ENCODE measurements around the gene ITGA5. TPM values are rescaled to one million over a fixed set of nuclear protein-coding genes. Genes with fewer than 3 reads are reported as not detected.

Gene ITGA5
- total RNA-seq, 1 experiment from 2014 or later = 12.2 TPM

- H3K23me2 ChIP-seq (ENCODE audit: insufficient read length, low read depth, low read length, poor library complexity, severe bottlenecking) = no peaks in the 10 kb centered on the region
- H3K4me1 ChIP-seq (ENCODE audit: insufficient read depth, low read length) = no peaks in the 10 kb centered on the region
- no peak overlapping the region for H2BK20ac ChIP-seq (ENCODE audit: low read depth, low read length, poor library complexity, severe bottlenecking)
- Mint-ChIP-seq H3K4me3 (no peak overlapping the region), H3K27ac (no peak overlapping the region), H3K9me3 (no peaks in the 10 kb centered on the region), H3K36me3 (ENCODE audit: insufficient read depth in 1 of 3, low read depth in 3 of 3) (peaks cover 0 to 9% (median 6%) of the 10 kb centered on the region in 3 experiments; a peak in 3 of 7 replicates), H3K27me3 (ENCODE audit: low read depth) (peaks cover under 1% of the 10 kb centered on the region; the same call in 1 of the 2 replicates), H3K4me1 (peaks cover 11 to 12% of the 10 kb centered on the region in 2 experiments)
- H2BK5ac ChIP-seq (ENCODE audit: insufficient read length, low read length) = no peak overlapping the region
- H2AFZ ChIP-seq (ENCODE audit: low read length) = no peak overlapping the region
- H3K27ac ChIP-seq (ENCODE audit: insufficient read length, low read depth, low read length) = no peak overlapping the region
- no CpG with 5 or more reads among the region's 8 CpGs for WGBS (ENCODE audit: extremely low coverage, insufficient read length, low lambda C conversion rate)
- H3K14ac ChIP-seq (ENCODE audit: insufficient read depth, low read length) = no peak overlapping the region
- H3K79me1 ChIP-seq (ENCODE audit: insufficient read depth, low read depth, low read length, poor library complexity, severe bottlenecking) = no peaks in the 10 kb centered on the region
- H4K91ac ChIP-seq (ENCODE audit: insufficient read length, low read depth, low read length) = no peak overlapping the region
- H4K8ac ChIP-seq (replicated peaks; ENCODE audit: insufficient read length, low read depth, low read length) = no peak overlapping the region
- no peak overlapping the region for H3K18ac ChIP-seq (ENCODE audit: insufficient read length, low read depth, low read length)
- H3K9me3 ChIP-seq (ENCODE audit: control insufficient read depth, low read depth, low read length) = no peaks in the 10 kb centered on the region
- no peak overlapping the region for H4K5ac ChIP-seq (ENCODE audit: insufficient read length, low read depth, low read length)
- no peaks in the 10 kb centered on the region for H4K20me1 ChIP-seq (ENCODE audit: control insufficient read depth, insufficient read depth, insufficient read length)
- no peak overlapping the region for H2BK15ac ChIP-seq (ENCODE audit: low read depth, low read length)
- DNase-seq = no peak
- no peak overlapping the region for H2AK5ac ChIP-seq (ENCODE audit: insufficient read length, low read length)
- H3T11ph ChIP-seq (ENCODE audit: low read length) = no peak overlapping the region
- H3K4ac ChIP-seq (ENCODE audit: low read depth, low read length) = no peak overlapping the region
- no peak overlapping the region for H3K56ac ChIP-seq (ENCODE audit: insufficient read length, low read depth, low read length)
- H2BK12ac ChIP-seq (ENCODE audit: insufficient read length, low read depth, low read length) = no peak overlapping the region
- no peaks in the 10 kb centered on the region for H3K79me2 ChIP-seq (ENCODE audit: insufficient read depth, low read length)
- H3K9ac ChIP-seq (ENCODE audit: extremely low read depth, insufficient read length, low read length) = no peak overlapping the region
- H3K23ac ChIP-seq (ENCODE audit: insufficient read length, low read depth, low read length) = no peak overlapping the region
- no peaks in the 10 kb centered on the region for H3K27me3 ChIP-seq (ENCODE audit: insufficient read depth, low read length)
- TF ChIP-seq, protein P1, sequence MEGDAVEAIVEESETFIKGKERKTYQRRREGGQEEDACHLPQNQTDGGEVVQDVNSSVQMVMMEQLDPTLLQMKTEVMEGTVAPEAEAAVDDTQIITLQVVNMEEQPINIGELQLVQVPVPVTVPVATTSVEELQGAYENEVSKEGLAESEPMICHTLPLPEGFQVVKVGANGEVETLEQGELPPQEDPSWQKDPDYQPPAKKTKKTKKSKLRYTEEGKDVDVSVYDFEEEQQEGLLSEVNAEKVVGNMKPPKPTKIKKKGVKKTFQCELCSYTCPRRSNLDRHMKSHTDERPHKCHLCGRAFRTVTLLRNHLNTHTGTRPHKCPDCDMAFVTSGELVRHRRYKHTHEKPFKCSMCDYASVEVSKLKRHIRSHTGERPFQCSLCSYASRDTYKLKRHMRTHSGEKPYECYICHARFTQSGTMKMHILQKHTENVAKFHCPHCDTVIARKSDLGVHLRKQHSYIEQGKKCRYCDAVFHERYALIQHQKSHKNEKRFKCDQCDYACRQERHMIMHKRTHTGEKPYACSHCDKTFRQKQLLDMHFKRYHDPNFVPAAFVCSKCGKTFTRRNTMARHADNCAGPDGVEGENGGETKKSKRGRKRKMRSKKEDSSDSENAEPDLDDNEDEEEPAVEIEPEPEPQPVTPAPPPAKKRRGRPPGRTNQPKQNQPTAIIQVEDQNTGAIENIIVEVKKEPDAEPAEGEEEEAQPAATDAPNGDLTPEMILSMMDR (conservative IDR thresholded peaks at IDR 0.05) = no peak
- H2BK120ac ChIP-seq (ENCODE audit: low read depth, low read length, poor library complexity, severe bottlenecking) = no peak overlapping the region
- H3K4me2 ChIP-seq (ENCODE audit: insufficient read depth, insufficient read length, low read length) = no peak overlapping the region
Measured at GRCh38 chr12:54409267-54409666, 9.8 kb downstream of the ITGA5 start.
